ENCODE measurements around the gene SIGLEC10. TPM values are rescaled to one million over a fixed set of nuclear protein-coding genes. Genes with fewer than 3 reads are reported as not detected.

SIGLEC10 gene
- total and polyA plus RNA-seq, 9 of the 15 experiments (the other 6 are each of a cell fraction or from before 2014, with no cell fraction given) = 0.10 to 1.8 (median 0.82) TPM

GRCh38 chr19:51460164-51460992 is 42.9 kb upstream of the SIGLEC10 start (continued):
- 0 out of 2 replicates have a peak, but pooled peaks have one; percentile 32 for TF ChIP-seq BHLHE40 (IDR thresholded peaks at IDR 0.05; ENCODE audit: low read length)
- peak; percentile 98 for TF ChIP-seq ZBTB40 (IDR thresholded peaks at IDR 0.05)
- no peak for TF ChIP-seq ZBTB40 (CRISPR knock-in tag; IDR thresholded peaks at IDR 0.05)
- peak; percentile 78; the same call in 1 of the 2 replicates for TF ChIP-seq CREB3L1 (IDR thresholded peaks at IDR 0.05; ENCODE audit: borderline replicate concordance, low read depth)
- TF ChIP-seq FOXK2 (conservative IDR thresholded peaks at IDR 0.05 in 1 of 2, IDR thresholded peaks at IDR 0.05 in 1 of 2; ENCODE audit: low read depth in 2 of 2) = peak; percentile 42 to 71; a peak in 3 of 4 replicates
- TF ChIP-seq SIN3B (IDR thresholded peaks at IDR 0.05; ENCODE audit: low read depth) = 0 out of 2 replicates have a peak, but pooled peaks have one; percentile 24
- peak; percentile 100 for TF ChIP-seq NR2C2 (CRISPR knock-in tag; IDR thresholded peaks at IDR 0.05)
- TF ChIP-seq NR2C2 (tag; IDR thresholded peaks at IDR 0.05) = peak; percentile 100
- TF ChIP-seq DMBX1 (CRISPR knock-in tag; IDR thresholded peaks at IDR 0.05; ENCODE audit: borderline replicate concordance) = peak; percentile 69; the same call in 1 of the 2 replicates
- peak; percentile 97 for TF ChIP-seq GABPA (tag; conservative IDR thresholded peaks at IDR 0.05; ENCODE audit: low read depth)
- peak; percentile 44; the same call in 1 of the 2 replicates for TF ChIP-seq KAT8 (IDR thresholded peaks at IDR 0.05; ENCODE audit: low read depth)
- no peak for TF ChIP-seq KLF6 (CRISPR knock-in tag; IDR thresholded peaks at IDR 0.05; ENCODE audit: borderline replicate concordance)
- TF ChIP-seq MTA2 (IDR thresholded peaks at IDR 0.05; ENCODE audit: low read depth) = peak; percentile 88

All from K562 (cell line).